H1 (cell line): ENCODE data around the gene SPINK1. TPM values are rescaled to one million over a fixed set of nuclear protein-coding genes. Genes with fewer than 3 reads are reported as not detected.

Experiments used
- CTCF ChIA-PET: fragments of 300-600 bp; sonication (Branson Sonifier 250); formaldehyde crosslinking; loops from one replicate; lab custom pipeline; 2021; ENCODE audit not compliant: partially characterized antibody; lab: Charles Lee
- POLR2A ChIA-PET: fragments of 300-600 bp; sonication (Branson Sonifier 250); formaldehyde crosslinking; loops from one replicate; lab custom pipeline; 2021; ENCODE audit warnings: inconsistent platforms; ENCODE audit not compliant: partially characterized antibody; lab: Charles Lee
- DNase-seq, 2 experiments: peaks; one replicate each; pipeline versions ENCODE4 v3.0.0 to v3.0.0-alpha.2; 2010 to 2022; ENCODE audit warnings: low spot score in 2 of 2, low read depth in 1 of 2, mixed read lengths in 1 of 2
- FAIRE-seq: peaks from 2 replicates; lab custom pipeline; 2011; peaks lifted over from hg19 to GRCh38; lab: Jason Lieb, UNC
- H2AFZ ChIP-seq: 2 replicates; pipeline ENCODE4 v1.8.1; 2012; ENCODE audit warnings: low read length, inconsistent platforms
- H2AK5ac ChIP-seq: 2 replicates; pipeline ENCODE4 v1.6.1; 2013; ENCODE audit warnings: low read depth, low read length
- H2BK120ac ChIP-seq: replicated peaks from 2 replicates; pipeline ENCODE3; 2013; ENCODE audit warnings: low read depth, low read length, inconsistent platforms
- H2BK12ac ChIP-seq: 2 replicates; pipeline ENCODE4 v1.6.1; 2013; ENCODE audit warnings: low read depth, low read length
- H2BK15ac ChIP-seq: 2 replicates; pipeline ENCODE4 v1.6.1; 2013; ENCODE audit warnings: low read length
- H2BK20ac ChIP-seq: 2 replicates; pipeline ENCODE4 v1.6.1; 2013; ENCODE audit warnings: low read length
- H2BK5ac ChIP-seq: 2 replicates; pipeline ENCODE4 v1.6.1; 2013; ENCODE audit warnings: low read depth, low read length
- H3K14ac ChIP-seq: 2 replicates; pipeline ENCODE4 v1.6.1; 2013; ENCODE audit warnings: inconsistent platforms; ENCODE audit not compliant: insufficient read length
- H3K18ac ChIP-seq: 2 replicates; pipeline ENCODE4 v1.6.1; 2013; ENCODE audit warnings: low read length; ENCODE audit errors: extremely low read depth
- H3K23ac ChIP-seq: 2 replicates; pipeline ENCODE4 v1.6.1; 2013; ENCODE audit warnings: inconsistent platforms; ENCODE audit not compliant: insufficient read length
- H3K23me2 ChIP-seq: 2 replicates; pipeline ENCODE4 v1.6.1; 2013; ENCODE audit warnings: low read depth, low read length
- H3K27ac ChIP-seq: 2 replicates; pipeline ENCODE4 v1.6.1; 2011; ENCODE audit warnings: low read depth, low read length, inconsistent platforms
- H3K27me3 ChIP-seq, 4 experiments: replicated peaks in 1 of 4; 1 replicate in 1 of 4; 2 replicates in 3 of 4; pipeline versions ENCODE4 v1.6.1 to v1.8.1; 2011 to 2013; ENCODE audit warnings: low read length in 3 of 4, mild to moderate bottlenecking in 3 of 4, inconsistent platforms in 2 of 4, mixed read lengths in 2 of 4, moderate library complexity in 1 of 4; ENCODE audit not compliant: control insufficient read depth in 3 of 4, insufficient read depth in 3 of 4; ENCODE audit errors: extremely low read depth in 1 of 4
- H3K36me3 ChIP-seq, 4 experiments: 2 replicates each; pipeline versions ENCODE4 v1.6.1 to v1.8.1; 2011 to 2013; ENCODE audit warnings: mild to moderate bottlenecking in 4 of 4, low read length in 3 of 4, moderate library complexity in 2 of 4, control low read depth in 1 of 4, inconsistent platforms in 1 of 4; ENCODE audit not compliant: insufficient read depth in 4 of 4, control insufficient read depth in 2 of 4
- H3K4ac ChIP-seq: replicated peaks from 2 replicates; pipeline ENCODE3; 2013; ENCODE audit warnings: low read length, low read depth, mixed read lengths, inconsistent platforms; ENCODE audit not compliant: insufficient read length
- H3K4me1 ChIP-seq, 4 experiments: replicated peaks in 1 of 4; 1 replicate in 1 of 4; 2 replicates in 3 of 4; pipeline versions ENCODE4 v1.6.1 to v1.8.1; 2011 to 2013; ENCODE audit warnings: low read length in 3 of 4, inconsistent platforms in 2 of 4, mixed read lengths in 1 of 4; ENCODE audit not compliant: insufficient read depth in 4 of 4, control insufficient read depth in 3 of 4
- H3K4me2 ChIP-seq, 2 experiments: 2 replicates each; pipeline versions ENCODE4 v1.6.1 to v1.8.1; 2011 to 2013; ENCODE audit warnings: low read depth in 2 of 2, low read length in 2 of 2, control low read depth in 1 of 2, inconsistent platforms in 1 of 2, mild to moderate bottlenecking in 1 of 2; ENCODE audit not compliant: insufficient read depth in 1 of 2
- H3K4me3 ChIP-seq, 4 experiments: fragments of 200-600, 300-600 bp in 1 of 4; sonication (generic), shearing (Covaris generic), sonication (Bioruptor Twin) in 1 of 4; 2 replicates each; pipeline versions ENCODE4 v1.5.1 to v1.8.1; 2011 to 2016; ENCODE audit warnings: low read length in 4 of 4, low read depth in 3 of 4, control low read depth in 2 of 4, inconsistent platforms in 2 of 4, mild to moderate bottlenecking in 2 of 4, mixed read lengths in 1 of 4, moderate library complexity in 1 of 4; ENCODE audit not compliant: insufficient read depth in 2 of 4; ENCODE audit errors: extremely low read depth in 1 of 4
- H3K56ac ChIP-seq: replicated peaks from 2 replicates; pipeline ENCODE3; 2013; ENCODE audit warnings: low read depth, mild to moderate bottlenecking, mixed read lengths, low read length, inconsistent platforms; ENCODE audit not compliant: insufficient read length
- H3K79me1 ChIP-seq: 2 replicates; pipeline ENCODE4 v1.6.1; 2013; ENCODE audit warnings: low read depth, low read length, control low read depth
- H3K79me2 ChIP-seq, 2 experiments: 2 replicates each; pipeline versions ENCODE4 v1.6.1 to v1.8.1; 2012 to 2013; ENCODE audit warnings: low read length in 2 of 2, mild to moderate bottlenecking in 2 of 2, inconsistent platforms in 1 of 2; ENCODE audit not compliant: insufficient read depth in 2 of 2, control insufficient read depth in 1 of 2
- H3K9ac ChIP-seq, 4 experiments: replicated peaks in 1 of 4; 1 replicate in 1 of 4; 2 replicates in 3 of 4; pipeline versions ENCODE4 v1.6.1 to v1.8.1; 2011 to 2013; ENCODE audit warnings: low read depth in 3 of 4, low read length in 3 of 4, control low read depth in 2 of 4, mild to moderate bottlenecking in 2 of 4, moderate library complexity in 2 of 4, inconsistent platforms in 1 of 4; ENCODE audit errors: extremely low read depth in 1 of 4
- H3K9me3 ChIP-seq, 2 experiments: 2 replicates each; pipeline versions ENCODE4 v1.6.1 to v1.8.1; 2012 to 2013; ENCODE audit warnings: mild to moderate bottlenecking in 2 of 2, moderate library complexity in 2 of 2, control low read depth in 1 of 2, inconsistent platforms in 1 of 2, low read depth in 1 of 2, low read length in 1 of 2, mixed read lengths in 1 of 2; ENCODE audit not compliant: insufficient read depth in 2 of 2
- H4K20me1 ChIP-seq, 2 experiments: replicated peaks in 1 of 2; 2 replicates each; pipeline versions ENCODE3 to v1.8.1; 2011 to 2013; ENCODE audit warnings: inconsistent platforms in 2 of 2, low read length in 2 of 2, mild to moderate bottlenecking in 1 of 2; ENCODE audit not compliant: insufficient read depth in 2 of 2, control insufficient read depth in 1 of 2
- H4K5ac ChIP-seq: 2 replicates; pipeline ENCODE4 v1.6.1; 2013; ENCODE audit warnings: low read length, low read depth, mixed read lengths, inconsistent platforms; ENCODE audit not compliant: insufficient read length
- H4K8ac ChIP-seq: 2 replicates; pipeline ENCODE4 v1.8.0; 2013; ENCODE audit warnings: mild to moderate bottlenecking, moderate library complexity, low read length, inconsistent platforms; ENCODE audit not compliant: insufficient read depth; ENCODE audit errors: extremely low read depth
- H4K91ac ChIP-seq: replicated peaks from 2 replicates; pipeline ENCODE3; 2013; ENCODE audit warnings: low read length, mixed read lengths, inconsistent platforms; ENCODE audit not compliant: insufficient read length
- MAFK ChIP-seq: IDR thresholded peaks from 2 replicates; pipeline ENCODE4 v1.6.1; 2012; ENCODE audit warnings: low read depth, mild to moderate bottlenecking, improper control_type of control experiment, low read length
- POLR2A ChIP-seq, 2 experiments: IDR thresholded peaks; 1 replicate in 1 of 2; 2 replicates in 1 of 2; pipeline ENCODE4 v1.6.1; 2011; ENCODE audit warnings: low read depth in 2 of 2, low read length in 2 of 2, mild to moderate bottlenecking in 2 of 2; ENCODE audit errors: control extremely low read depth in 1 of 2
- POLR2AphosphoS5 ChIP-seq: IDR thresholded peaks from 2 replicates; pipeline ENCODE4 v1.6.1; 2011; ENCODE audit warnings: low read depth, low read length
- WGBS, 2 experiments: shearing (Covaris generic) in 1 of 2; methylation state at CpG; one replicate each; pipeline versions ENCODE4 v1.1.6 to v1.1.7; 2013 to 2015; ENCODE audit warnings: low lambda C conversion rate in 2 of 2, mixed read lengths in 2 of 2, inconsistent platforms in 1 of 2, low coverage in 1 of 2, missing lambda C conversion rate in 1 of 2; ENCODE audit not compliant: insufficient replicate concordance in 2 of 2, insufficient coverage in 1 of 2, insufficient read length in 1 of 2; ENCODE audit errors: extremely low coverage in 1 of 2, missing lambda C conversion rate in 1 of 2; 5-methylcytosine and 5-hydroxymethylcytosine counted together
- polyA plus RNA-seq, 7 experiments: library from polyadenylated mRNA; depleted of rRNA in 3 of 7; stranded (reverse) in 5 of 7; unstranded in 2 of 7; fragments of >200 nt in 5 of 7; fragments of 200-250 nt in 2 of 7; gene quantifications; 1 replicate in 5 of 7; 2 replicates in 1 of 7; 4 replicates in 1 of 7; pipeline versions ENCODE4 v1.2.1 to v1.2.3, GENCODE V29; 2011 to 2013; ENCODE audit warnings: missing spikeins in 2 of 7, mixed read lengths in 2 of 7
- total RNA-seq: library from RNA; stranded (reverse); fragmentation: NEBNext Ultra II Directional; extraction: Animal tissue kit (Norgen Biotek cat#: 25700); gene quantifications from 2 replicates; pipeline ENCODE4 v1.2.1, GENCODE V29; 2021

The SPINK1 gene
- total and polyA plus RNA-seq, 2 of the 8 experiments (the other 6 are each of a cell fraction or from before 2014, with no cell fraction given) = 0.48 to 1.3 TPM

DNA sequence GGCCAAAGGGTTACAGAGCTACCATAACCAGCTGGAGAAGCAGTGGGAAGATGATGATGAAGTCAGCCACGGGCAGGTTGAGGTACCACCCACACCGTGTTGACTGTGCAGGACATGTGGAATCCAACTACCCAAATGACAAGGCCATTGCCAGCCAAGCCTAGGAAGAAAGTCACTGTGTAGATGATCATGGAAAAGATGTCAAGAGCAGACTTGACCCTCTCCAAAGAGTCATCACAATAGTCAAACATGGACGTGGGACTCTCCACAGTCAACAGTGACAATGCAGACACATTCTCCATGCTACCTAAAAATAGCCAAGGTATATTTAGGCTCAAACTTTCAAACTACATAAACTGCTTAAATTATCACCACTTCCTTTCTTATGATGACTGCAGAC lies 20.9 kb upstream of the SPINK1 start:
- Histone ChIP-seq H3K9ac (no peak overlapping the region), H2AFZ (no peak overlapping the region), H2AK5ac (peak overlapping the region; percentile 89; the same call in 1 of the 2 replicates), H3K27ac (no peak overlapping the region), H4K20me1 (no peaks in the 10 kb centered on the region), H4K91ac (no peak overlapping the region), H2BK120ac (no peak overlapping the region), H3K79me1 (no peaks in the 10 kb centered on the region), H3K27me3 (peaks cover 0 to 2% (median 0%) of the 10 kb centered on the region in 4 experiments; a peak in 1 of 7 replicates), H4K5ac (no peak overlapping the region), H3K23ac (no peak overlapping the region), H3K4me1 (peaks cover 0 to 2% (median 0%) of the 10 kb centered on the region in 4 experiments; a peak in 1 of 7 replicates), H3K18ac (no peak overlapping the region), H2BK15ac (no peak overlapping the region), H3K36me3 (no peaks in the 10 kb centered on the region), H3K4ac (no peak overlapping the region), H3K79me2 (no peaks in the 10 kb centered on the region), H3K56ac (no peak overlapping the region), H3K4me3 (no peak overlapping the region), H2BK5ac (no peak overlapping the region), H3K4me2 (no peak overlapping the region), H2BK20ac (no peak overlapping the region), H3K14ac (no peak overlapping the region), H2BK12ac (no peak overlapping the region; the same call in 1 of the 2 replicates), H3K9me3 (no peaks in the 10 kb centered on the region), H4K8ac (no peak overlapping the region), H3K23me2 (no peaks in the 10 kb centered on the region)
- 96% methylated on average over 3 of the region's 3 CpGs; no CpG with 5 or more reads in 1 of the 2 experiments for WGBS, 2 experiments
- FAIRE-seq (no peak), DNase-seq (no peak)
- peak; percentile 89 for TF ChIP-seq POLR2A (IDR thresholded peaks at IDR 0.05; ENCODE audit: control extremely low read depth in 1 of 2, low read depth in 2 of 2, low read length in 2 of 2)
- TF ChIP-seq POLR2AphosphoS5 = peak; percentile 87
- no peak for TF ChIP-seq MAFK
- ChIA-PET CTCF (interaction anchor here (1.3 to 9.2 kb wide), 11 partner anchors 10 to 327 kb away, joined by 3 to 126 read pairs (median 8); no protein-coding TSS in a partner anchor), POLR2A (interaction anchor here (1.0 to 26.7 kb wide), 8 partner anchors 8 to 117 kb away, joined by 3 to 730 read pairs (median 146); partner anchors contain the start of gene SCGB3A2)
